H1 (cell line): ENCODE results near the gene NXT1. TPM values are rescaled to one million over a fixed set of nuclear protein-coding genes. Genes with fewer than 3 reads are reported as not detected.

Source experiments
- CTCF ChIA-PET: fragments of 300-600 bp; sonication (Branson Sonifier 250); formaldehyde crosslinking; loops from one replicate; lab custom pipeline; 2021; ENCODE audit not compliant: partially characterized antibody; lab: Charles Lee
- POLR2A ChIA-PET: fragments of 300-600 bp; sonication (Branson Sonifier 250); formaldehyde crosslinking; loops from one replicate; lab custom pipeline; 2021; ENCODE audit warnings: inconsistent platforms; ENCODE audit not compliant: partially characterized antibody; lab: Charles Lee
- DNase-seq, 2 experiments: peaks; one replicate each; pipeline versions ENCODE4 v3.0.0 to v3.0.0-alpha.2; 2010 to 2022; ENCODE audit warnings: low spot score in 2 of 2, low read depth in 1 of 2, mixed read lengths in 1 of 2
- FAIRE-seq: peaks from 2 replicates; lab custom pipeline; 2011; peaks lifted over from hg19 to GRCh38; lab: Jason Lieb, UNC
- H2AFZ ChIP-seq: 2 replicates; pipeline ENCODE4 v1.8.1; 2012; ENCODE audit warnings: low read length, inconsistent platforms
- H2AK5ac ChIP-seq: 2 replicates; pipeline ENCODE4 v1.6.1; 2013; ENCODE audit warnings: low read depth, low read length
- H2BK120ac ChIP-seq: replicated peaks from 2 replicates; pipeline ENCODE3; 2013; ENCODE audit warnings: low read depth, low read length, inconsistent platforms
- H2BK12ac ChIP-seq: 2 replicates; pipeline ENCODE4 v1.6.1; 2013; ENCODE audit warnings: low read depth, low read length
- H2BK15ac ChIP-seq: 2 replicates; pipeline ENCODE4 v1.6.1; 2013; ENCODE audit warnings: low read length
- H2BK20ac ChIP-seq: 2 replicates; pipeline ENCODE4 v1.6.1; 2013; ENCODE audit warnings: low read length
- H2BK5ac ChIP-seq: 2 replicates; pipeline ENCODE4 v1.6.1; 2013; ENCODE audit warnings: low read depth, low read length
- H3K14ac ChIP-seq: 2 replicates; pipeline ENCODE4 v1.6.1; 2013; ENCODE audit warnings: inconsistent platforms; ENCODE audit not compliant: insufficient read length
- H3K18ac ChIP-seq: 2 replicates; pipeline ENCODE4 v1.6.1; 2013; ENCODE audit warnings: low read length; ENCODE audit errors: extremely low read depth
- H3K23ac ChIP-seq: 2 replicates; pipeline ENCODE4 v1.6.1; 2013; ENCODE audit warnings: inconsistent platforms; ENCODE audit not compliant: insufficient read length
- H3K23me2 ChIP-seq: 2 replicates; pipeline ENCODE4 v1.6.1; 2013; ENCODE audit warnings: low read depth, low read length
- H3K27ac ChIP-seq: 2 replicates; pipeline ENCODE4 v1.6.1; 2011; ENCODE audit warnings: low read depth, low read length, inconsistent platforms
- H3K27me3 ChIP-seq, 4 experiments: replicated peaks in 1 of 4; 1 replicate in 1 of 4; 2 replicates in 3 of 4; pipeline versions ENCODE4 v1.6.1 to v1.8.1; 2011 to 2013; ENCODE audit warnings: low read length in 3 of 4, mild to moderate bottlenecking in 3 of 4, inconsistent platforms in 2 of 4, mixed read lengths in 2 of 4, moderate library complexity in 1 of 4; ENCODE audit not compliant: control insufficient read depth in 3 of 4, insufficient read depth in 3 of 4; ENCODE audit errors: extremely low read depth in 1 of 4
- H3K36me3 ChIP-seq, 4 experiments: 2 replicates each; pipeline versions ENCODE4 v1.6.1 to v1.8.1; 2011 to 2013; ENCODE audit warnings: mild to moderate bottlenecking in 4 of 4, low read length in 3 of 4, moderate library complexity in 2 of 4, control low read depth in 1 of 4, inconsistent platforms in 1 of 4; ENCODE audit not compliant: insufficient read depth in 4 of 4, control insufficient read depth in 2 of 4
- H3K4ac ChIP-seq: replicated peaks from 2 replicates; pipeline ENCODE3; 2013; ENCODE audit warnings: low read length, low read depth, mixed read lengths, inconsistent platforms; ENCODE audit not compliant: insufficient read length
- H3K4me1 ChIP-seq, 4 experiments: replicated peaks in 1 of 4; 1 replicate in 1 of 4; 2 replicates in 3 of 4; pipeline versions ENCODE4 v1.6.1 to v1.8.1; 2011 to 2013; ENCODE audit warnings: low read length in 3 of 4, inconsistent platforms in 2 of 4, mixed read lengths in 1 of 4; ENCODE audit not compliant: insufficient read depth in 4 of 4, control insufficient read depth in 3 of 4
- H3K4me2 ChIP-seq, 2 experiments: 2 replicates each; pipeline versions ENCODE4 v1.6.1 to v1.8.1; 2011 to 2013; ENCODE audit warnings: low read depth in 2 of 2, low read length in 2 of 2, control low read depth in 1 of 2, inconsistent platforms in 1 of 2, mild to moderate bottlenecking in 1 of 2; ENCODE audit not compliant: insufficient read depth in 1 of 2
- H3K4me3 ChIP-seq, 4 experiments: fragments of 200-600, 300-600 bp in 1 of 4; sonication (generic), shearing (Covaris generic), sonication (Bioruptor Twin) in 1 of 4; 2 replicates each; pipeline versions ENCODE4 v1.5.1 to v1.8.1; 2011 to 2016; ENCODE audit warnings: low read length in 4 of 4, low read depth in 3 of 4, control low read depth in 2 of 4, inconsistent platforms in 2 of 4, mild to moderate bottlenecking in 2 of 4, mixed read lengths in 1 of 4, moderate library complexity in 1 of 4; ENCODE audit not compliant: insufficient read depth in 2 of 4; ENCODE audit errors: extremely low read depth in 1 of 4
- H3K56ac ChIP-seq: replicated peaks from 2 replicates; pipeline ENCODE3; 2013; ENCODE audit warnings: low read depth, mild to moderate bottlenecking, mixed read lengths, low read length, inconsistent platforms; ENCODE audit not compliant: insufficient read length
- H3K79me1 ChIP-seq: 2 replicates; pipeline ENCODE4 v1.6.1; 2013; ENCODE audit warnings: low read depth, low read length, control low read depth
- H3K79me2 ChIP-seq, 2 experiments: 2 replicates each; pipeline versions ENCODE4 v1.6.1 to v1.8.1; 2012 to 2013; ENCODE audit warnings: low read length in 2 of 2, mild to moderate bottlenecking in 2 of 2, inconsistent platforms in 1 of 2; ENCODE audit not compliant: insufficient read depth in 2 of 2, control insufficient read depth in 1 of 2
- H3K9ac ChIP-seq, 4 experiments: replicated peaks in 1 of 4; 1 replicate in 1 of 4; 2 replicates in 3 of 4; pipeline versions ENCODE4 v1.6.1 to v1.8.1; 2011 to 2013; ENCODE audit warnings: low read depth in 3 of 4, low read length in 3 of 4, control low read depth in 2 of 4, mild to moderate bottlenecking in 2 of 4, moderate library complexity in 2 of 4, inconsistent platforms in 1 of 4; ENCODE audit errors: extremely low read depth in 1 of 4
- H3K9me3 ChIP-seq, 2 experiments: 2 replicates each; pipeline versions ENCODE4 v1.6.1 to v1.8.1; 2012 to 2013; ENCODE audit warnings: mild to moderate bottlenecking in 2 of 2, moderate library complexity in 2 of 2, control low read depth in 1 of 2, inconsistent platforms in 1 of 2, low read depth in 1 of 2, low read length in 1 of 2, mixed read lengths in 1 of 2; ENCODE audit not compliant: insufficient read depth in 2 of 2
- H4K20me1 ChIP-seq, 2 experiments: replicated peaks in 1 of 2; 2 replicates each; pipeline versions ENCODE3 to v1.8.1; 2011 to 2013; ENCODE audit warnings: inconsistent platforms in 2 of 2, low read length in 2 of 2, mild to moderate bottlenecking in 1 of 2; ENCODE audit not compliant: insufficient read depth in 2 of 2, control insufficient read depth in 1 of 2
- H4K5ac ChIP-seq: 2 replicates; pipeline ENCODE4 v1.6.1; 2013; ENCODE audit warnings: low read length, low read depth, mixed read lengths, inconsistent platforms; ENCODE audit not compliant: insufficient read length
- H4K8ac ChIP-seq: 2 replicates; pipeline ENCODE4 v1.8.0; 2013; ENCODE audit warnings: mild to moderate bottlenecking, moderate library complexity, low read length, inconsistent platforms; ENCODE audit not compliant: insufficient read depth; ENCODE audit errors: extremely low read depth
- H4K91ac ChIP-seq: replicated peaks from 2 replicates; pipeline ENCODE3; 2013; ENCODE audit warnings: low read length, mixed read lengths, inconsistent platforms; ENCODE audit not compliant: insufficient read length
- ASH2L ChIP-seq: fragments of 200-600, 300-600 bp; sonication (generic); IDR thresholded peaks from one replicate; pipeline ENCODE4 v1.7.1; 2017; ENCODE audit warnings: low read length
- BCL11A ChIP-seq, 2 experiments: IDR thresholded peaks; one replicate each; pipeline ENCODE4 v1.6.1; 2011; ENCODE audit warnings: low read depth in 2 of 2, low read length in 2 of 2, mild to moderate bottlenecking in 2 of 2
- CBX8 ChIP-seq: fragments of 300-800, 300-1000 bp; sonication (generic); IDR thresholded peaks from 2 replicates; pipeline ENCODE4 v1.7.1; 2016; ENCODE audit warnings: low read depth, low read length, borderline replicate concordance
- JUN ChIP-seq: IDR thresholded peaks from 2 replicates; pipeline ENCODE4 v1.6.1; 2011; ENCODE audit warnings: low read depth, mild to moderate bottlenecking, improper control_type of control experiment, low read length
- KDM5A ChIP-seq: fragments of 200-600 bp; IDR thresholded peaks from 2 replicates; pipeline ENCODE4 v1.7.1; 2012; ENCODE audit warnings: mild to moderate bottlenecking, low read length, inconsistent platforms, mixed read lengths
- SIN3A ChIP-seq, 2 experiments: IDR thresholded peaks in 1 of 2; conservative IDR thresholded peaks in 1 of 2; 2 replicates each; pipeline ENCODE4 v1.6.1; 2011 to 2012; ENCODE audit warnings: low read length in 2 of 2, improper control_type of control experiment in 1 of 2, low read depth in 1 of 2, mild to moderate bottlenecking in 1 of 2
- TAF1 ChIP-seq: IDR thresholded peaks from 2 replicates; pipeline ENCODE4 v1.6.1; 2011; ENCODE audit warnings: mild to moderate bottlenecking, low read depth, low read length
- WGBS, 2 experiments: shearing (Covaris generic) in 1 of 2; methylation state at CpG; one replicate each; pipeline versions ENCODE4 v1.1.6 to v1.1.7; 2013 to 2015; ENCODE audit warnings: low lambda C conversion rate in 2 of 2, mixed read lengths in 2 of 2, inconsistent platforms in 1 of 2, low coverage in 1 of 2, missing lambda C conversion rate in 1 of 2; ENCODE audit not compliant: insufficient replicate concordance in 2 of 2, insufficient coverage in 1 of 2, insufficient read length in 1 of 2; ENCODE audit errors: extremely low coverage in 1 of 2, missing lambda C conversion rate in 1 of 2; 5-methylcytosine and 5-hydroxymethylcytosine counted together
- polyA plus RNA-seq, 7 experiments: library from polyadenylated mRNA; depleted of rRNA in 3 of 7; stranded (reverse) in 5 of 7; unstranded in 2 of 7; fragments of >200 nt in 5 of 7; fragments of 200-250 nt in 2 of 7; gene quantifications; 1 replicate in 5 of 7; 2 replicates in 1 of 7; 4 replicates in 1 of 7; pipeline versions ENCODE4 v1.2.1 to v1.2.3, GENCODE V29; 2011 to 2013; ENCODE audit warnings: missing spikeins in 2 of 7, mixed read lengths in 2 of 7
- total RNA-seq: library from RNA; stranded (reverse); fragmentation: NEBNext Ultra II Directional; extraction: Animal tissue kit (Norgen Biotek cat#: 25700); gene quantifications from 2 replicates; pipeline ENCODE4 v1.2.1, GENCODE V29; 2021

NXT1 gene
- total and polyA plus RNA-seq, 2 of the 8 experiments (the other 6 are each of a cell fraction or from before 2014, with no cell fraction given) = 23.1 to 26.5 TPM

DNA sequence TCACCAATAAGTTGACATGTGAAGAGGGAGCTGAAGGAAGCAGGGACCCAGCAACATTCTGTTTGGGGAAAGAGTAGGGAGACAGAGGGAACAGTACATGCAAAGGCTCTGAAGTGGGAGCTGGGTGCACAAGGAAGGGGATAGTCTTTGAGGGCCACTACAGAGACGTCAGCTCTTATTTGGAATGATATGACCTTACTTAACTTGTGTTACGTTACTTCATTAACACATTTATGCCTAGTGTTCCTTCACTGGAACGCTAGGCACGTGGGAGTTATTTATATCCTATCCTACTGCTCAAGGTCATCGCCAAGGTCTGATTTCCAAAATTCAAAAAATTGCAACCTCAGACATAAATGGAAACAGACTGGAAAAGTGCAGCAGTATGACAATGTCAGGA, 50.5 kb downstream of the NXT1 start:
- Histone ChIP-seq H3K27ac (no peak overlapping the region), H2BK12ac (no peak overlapping the region), H3K9ac (no peak overlapping the region)
- TF ChIP-seq ASH2L (no peak), KDM5A (no peak), TAF1 (no peak), SIN3A (conservative IDR thresholded peaks at IDR 0.05 in 1 of 2, IDR thresholded peaks at IDR 0.05 in 1 of 2; ENCODE audit: low read depth in 1 of 2, low read length in 2 of 2) (no peak), BCL11A (IDR thresholded peaks at IDR 0.05; ENCODE audit: low read depth in 2 of 2, low read length in 2 of 2) (no peak), JUN (no peak), CBX8 (no peak)
- TF ChIP-seq, all 59 proteins: peak for 0
- Histone ChIP-seq H3K36me3 (peaks cover 0 to 9% (median 1%) of the 10 kb centered on the region in 4 experiments; a peak in 3 of 8 replicates), H2BK5ac (no peak overlapping the region), H3K14ac (no peak overlapping the region), H3K4me1 (peaks cover 0 to 3% (median 0%) of the 10 kb centered on the region in 4 experiments; a peak in 1 of 7 replicates), H3K4me3 (no peak overlapping the region), H3K23me2 (no peaks in the 10 kb centered on the region), H2AK5ac (no peak overlapping the region), H3K4me2 (no peak overlapping the region), H4K5ac (no peak overlapping the region), H3K23ac (no peak overlapping the region), H2BK20ac (no peak overlapping the region), H3K27me3 (no peaks in the 10 kb centered on the region), H3K79me1 (peaks cover 7% of the 10 kb centered on the region), H2BK120ac (no peak overlapping the region), H4K20me1 (peaks cover 0 to 5% of the 10 kb centered on the region in 2 experiments), H4K8ac (no peak overlapping the region), H3K79me2 (peaks cover 0 to 48% of the 10 kb centered on the region in 2 experiments; a peak in 3 of 4 replicates), H2AFZ (no peak overlapping the region), H2BK15ac (no peak overlapping the region), H3K9me3 (no peaks in the 10 kb centered on the region), H3K4ac (no peak overlapping the region), H3K56ac (no peak overlapping the region), H3K18ac (no peak overlapping the region), H4K91ac (no peak overlapping the region)
- DNase-seq (no peak), FAIRE-seq (no peak)
- POLR2A ChIA-PET = interaction anchor here (1.0 to 1.6 kb wide), 2 partner anchors 9 to 10 kb away, joined by 3 to 4 read pairs; no protein-coding TSS in a partner anchor
- 88% methylated on average over 5 of the region's 5 CpGs; no CpG with 5 or more reads in 1 of the 2 experiments for WGBS, 2 experiments
- CTCF ChIA-PET = interaction anchor here (1.8 to 2.5 kb wide), 2 partner anchors 15 to 18 kb away, joined by 4 to 5 read pairs; no protein-coding TSS in a partner anchor
